Central memory CD4-positive, alpha-beta T cell (primary cell): ENCODE data around the gene ART3.

Experiments used
- DNase-seq: peaks from one replicate; pipeline ENCODE4 v3.0.0; 2022

Gene ART3

GRCh38 chr4:76072760-76073159 lies 1.7 kb upstream of the ART3 start:
- no peak for DNase-seq

- DNase-seq: no peak
Measured at GRCh38 chr4:76074993-76075600, 588 bp downstream of the ART3 start.

GRCh38 chr4:76078033-76078613 lies 3.6 kb downstream of the ART3 start:
- DNase-seq: no peak

GRCh38 chr4:76083386-76083988 lies 9.0 kb downstream of the ART3 start:
- DNase-seq: no peak

- DNase-seq: no peak
Measured at GRCh38 chr4:76084542-76084941, 10.0 kb downstream of the ART3 start.

- no peak for DNase-seq
Measured at GRCh38 chr4:76087007-76087769, 12.7 kb downstream of the ART3 start.

- no peak for DNase-seq
Measured at GRCh38 chr4:76088719-76089118, 14.2 kb downstream of the ART3 start.

- DNase-seq: peak; percentile 19
Measured at GRCh38 chr4:76090241-76090691, 15.8 kb downstream of the ART3 start.

- DNase-seq: no peak
Measured at GRCh38 chr4:76091052-76091451, 16.5 kb downstream of the ART3 start.

- no peak for DNase-seq
Measured at GRCh38 chr4:76095568-76095967, 21.1 kb downstream of the ART3 start.

- no peak for DNase-seq
Measured at GRCh38 chr4:76096076-76096475, 21.6 kb downstream of the ART3 start.

- no peak for DNase-seq
Measured at GRCh38 chr4:76105652-76106051, 31.1 kb downstream of the ART3 start.

GRCh38 chr4:76106442-76106841 lies 31.9 kb downstream of the ART3 start:
- no peak for DNase-seq

- DNase-seq: no peak
Measured at GRCh38 chr4:76108467-76109181, 34.1 kb downstream of the ART3 start.

GRCh38 chr4:76116821-76117220 lies 42.3 kb downstream of the ART3 start:
- no peak for DNase-seq

- no peak for DNase-seq
Measured at GRCh38 chr4:76117536-76117935, 43.0 kb downstream of the ART3 start.

GRCh38 chr4:76120199-76120598 lies 45.7 kb downstream of the ART3 start:
- DNase-seq: no peak

GRCh38 chr4:76125816-76126215 lies 51.3 kb downstream of the ART3 start:
- DNase-seq: no peak

- no peak for DNase-seq
Measured at GRCh38 chr4:76127754-76128153, 53.2 kb downstream of the ART3 start.

GRCh38 chr4:76141241-76141640 lies 66.7 kb downstream of the ART3 start:
- DNase-seq: no peak

GRCh38 chr4:76144546-76144945 lies 70.0 kb downstream of the ART3 start:
- DNase-seq: no peak

- DNase-seq: no peak
Measured at GRCh38 chr4:76147454-76148141, 73.1 kb downstream of the ART3 start.
